HG02623 (cell line): ENCODE results near the gene CCDC12.

Experiments
- ATAC-seq: cut with Tn5 transposase; IDR thresholded peaks from one replicate; pipeline ENCODE4 v1.9.1; 2021; ENCODE audit warnings: moderate library complexity; ENCODE audit not compliant: unreplicated experiment

Gene CCDC12

GRCh38 chr3:46942076-46942475, 34.5 kb downstream of the CCDC12 start:
- ATAC-seq: no peak

- ATAC-seq: no peak
Measured at GRCh38 chr3:46939578-46940445, 36.7 kb downstream of the CCDC12 start.

GRCh38 chr3:46938118-46938517, 38.4 kb downstream of the CCDC12 start:
- ATAC-seq: no peak

- no peak for ATAC-seq
Measured at GRCh38 chr3:46936733-46937250, 39.8 kb downstream of the CCDC12 start.

- ATAC-seq: no peak
Measured at GRCh38 chr3:46935989-46936558, 40.5 kb downstream of the CCDC12 start.

- no peak for ATAC-seq
Measured at GRCh38 chr3:46935168-46935858, 41.2 kb downstream of the CCDC12 start.

GRCh38 chr3:46934498-46935167, 41.9 kb downstream of the CCDC12 start:
- ATAC-seq: no peak

GRCh38 chr3:46934072-46934471, 42.5 kb downstream of the CCDC12 start:
- no peak for ATAC-seq

- no peak for ATAC-seq
Measured at GRCh38 chr3:46933261-46933660, 43.3 kb downstream of the CCDC12 start.

GRCh38 chr3:46932455-46933225, 43.9 kb downstream of the CCDC12 start:
- no peak for ATAC-seq

GRCh38 chr3:46931631-46932331, 44.8 kb downstream of the CCDC12 start:
- no peak for ATAC-seq

- no peak for ATAC-seq
Measured at GRCh38 chr3:46930945-46931403, 45.6 kb downstream of the CCDC12 start.

- ATAC-seq: no peak
Measured at GRCh38 chr3:46930166-46930944, 46.2 kb downstream of the CCDC12 start.

- no peak for ATAC-seq
Measured at GRCh38 chr3:46929324-46929723, 47.2 kb downstream of the CCDC12 start.

GRCh38 chr3:46928282-46928681, 48.3 kb downstream of the CCDC12 start:
- no peak for ATAC-seq

GRCh38 chr3:46927718-46928073, 48.8 kb downstream of the CCDC12 start:
- no peak for ATAC-seq

- ATAC-seq: peak; percentile 49
Measured at GRCh38 chr3:46926871-46927717, 49.5 kb downstream of the CCDC12 start.

- no peak for ATAC-seq
Measured at GRCh38 chr3:46926447-46926846, 50.1 kb downstream of the CCDC12 start.
